Thyroid gland (tissue), 4 donors: Measurements from ENCODE around the gene SNRK.

Experiments
- POLR2A ChIP-seq, 2 donors: fragments of 450-650 bp; IDR thresholded peaks; one replicate each; pipeline ENCODE4 v1.6.1; 2017; ENCODE audit warnings: antibody characterized with exemption in 2 of 2, mild to moderate bottlenecking in 2 of 2, moderate library complexity in 1 of 2
- TF ChIP-seq, protein P1 (sequence below), 6 experiments: fragments of 200-600 bp in 3 of 6; fragments of 450-650 bp in 3 of 6; sonication (generic) in 3 of 6; IDR thresholded peaks; one replicate each; pipeline ENCODE4 v1.5.1; 2016 to 2019; ENCODE audit warnings: antibody characterized with exemption in 6 of 6, mild to moderate bottlenecking in 2 of 6, inconsistent platforms in 1 of 6, moderate library complexity in 1 of 6

DNA sequence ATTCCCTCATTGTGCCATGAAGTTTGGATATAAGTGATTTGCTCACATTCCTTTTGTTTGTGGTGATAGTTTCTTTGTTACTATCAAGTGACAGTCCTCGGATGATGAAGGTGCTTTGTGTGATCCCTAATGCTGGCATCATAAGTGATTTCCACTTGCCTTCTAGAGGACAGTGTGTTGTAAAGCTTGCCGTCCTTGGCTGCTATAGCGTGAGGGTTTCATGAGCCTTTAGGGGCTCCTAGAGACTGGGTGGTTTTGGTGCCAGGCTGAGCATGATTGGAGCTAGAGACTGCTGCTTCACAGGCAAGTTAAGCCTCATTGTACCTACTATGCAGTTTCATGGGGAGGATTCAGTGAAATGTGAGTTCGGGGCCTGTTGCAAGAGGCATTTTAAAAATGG, 12.4 kb downstream of the SNRK start:
- no peak for TF ChIP-seq POLR2A (IDR thresholded peaks at IDR 0.05)
- TF ChIP-seq, protein P1, sequence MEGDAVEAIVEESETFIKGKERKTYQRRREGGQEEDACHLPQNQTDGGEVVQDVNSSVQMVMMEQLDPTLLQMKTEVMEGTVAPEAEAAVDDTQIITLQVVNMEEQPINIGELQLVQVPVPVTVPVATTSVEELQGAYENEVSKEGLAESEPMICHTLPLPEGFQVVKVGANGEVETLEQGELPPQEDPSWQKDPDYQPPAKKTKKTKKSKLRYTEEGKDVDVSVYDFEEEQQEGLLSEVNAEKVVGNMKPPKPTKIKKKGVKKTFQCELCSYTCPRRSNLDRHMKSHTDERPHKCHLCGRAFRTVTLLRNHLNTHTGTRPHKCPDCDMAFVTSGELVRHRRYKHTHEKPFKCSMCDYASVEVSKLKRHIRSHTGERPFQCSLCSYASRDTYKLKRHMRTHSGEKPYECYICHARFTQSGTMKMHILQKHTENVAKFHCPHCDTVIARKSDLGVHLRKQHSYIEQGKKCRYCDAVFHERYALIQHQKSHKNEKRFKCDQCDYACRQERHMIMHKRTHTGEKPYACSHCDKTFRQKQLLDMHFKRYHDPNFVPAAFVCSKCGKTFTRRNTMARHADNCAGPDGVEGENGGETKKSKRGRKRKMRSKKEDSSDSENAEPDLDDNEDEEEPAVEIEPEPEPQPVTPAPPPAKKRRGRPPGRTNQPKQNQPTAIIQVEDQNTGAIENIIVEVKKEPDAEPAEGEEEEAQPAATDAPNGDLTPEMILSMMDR (IDR thresholded peaks at IDR 0.05), result no peak
